HepG2 (cell line): ENCODE results near the gene FUT4. TPM values are rescaled to one million over a fixed set of nuclear protein-coding genes. Genes with fewer than 3 reads are reported as not detected.

ENCODE experiments used
- ATAC-seq: fragments of 200-7000 bp; cut with Tn5 transposase; 3 replicates; pipeline ENCODE4 v1.9.1; 2020; ENCODE audit warnings: mild to moderate bottlenecking, moderate library complexity
- BruUV-seq: library from RNA; stranded (reverse); fragments of 400-500 nt; replicated peaks from 2 replicates; lab custom pipeline; 2021; lab: Mats Ljungman, UMichigan
- CTCF ChIA-PET: fragments of 300-600 bp; formaldehyde crosslinking; extraction: SDS; loops from one replicate; lab custom pipeline; 2021; ENCODE audit warnings: low total read pairs, inconsistent platforms, low intra/inter-chr PET ratio; lab: Yijun Ruan, JAX
- POLR2A ChIA-PET: fragments of 350-600 bp; sonication (Branson Sonifier 250); formaldehyde crosslinking; loops from one replicate; lab custom pipeline; 2020; ENCODE audit warnings: antibody characterized with exemption, inconsistent platforms; lab: Yijun Ruan, JAX
- DNase-seq: peaks from one replicate; pipeline ENCODE4 v3.0.0-alpha.2; 2015; ENCODE audit warnings: low spot score
- FAIRE-seq: peaks from 3 replicates; lab custom pipeline; 2011; peaks lifted over from hg19 to GRCh38; lab: Jason Lieb, UNC
- H2AFZ ChIP-seq: one replicate; pipeline ENCODE4 v1.6.1; 2011; ENCODE audit warnings: low read length, inconsistent platforms
- H3K27ac ChIP-seq: fragments of 300-600 bp; 3 replicates; pipeline ENCODE4 v1.8.0; 2011; ENCODE audit warnings: mixed run types, mild to moderate bottlenecking, mixed read lengths, low read length, inconsistent platforms; ENCODE audit not compliant: insufficient read depth; ENCODE audit errors: extremely low read length
- H3K27me3 ChIP-seq, 2 experiments: fragments of 200-600 bp in 1 of 2; 2 replicates in 1 of 2; 3 replicates in 1 of 2; pipeline versions ENCODE4 v1.6.0 to v1.8.0; 2011; ENCODE audit warnings: low read length in 2 of 2, mild to moderate bottlenecking in 2 of 2, moderate library complexity in 2 of 2, inconsistent platforms in 1 of 2; ENCODE audit not compliant: insufficient read depth in 2 of 2, control insufficient read depth in 1 of 2
- H3K36me3 ChIP-seq, 2 experiments: fragments of 200-600 bp in 1 of 2; replicated peaks in 1 of 2; 2 replicates in 1 of 2; 3 replicates in 1 of 2; pipeline versions ENCODE4 v1.5.1 to v1.8.0; 2011; ENCODE audit warnings: low read length in 2 of 2, inconsistent platforms in 1 of 2; ENCODE audit not compliant: insufficient read depth in 2 of 2, control insufficient read depth in 1 of 2
- H3K4me1 ChIP-seq: 2 replicates; pipeline ENCODE4 v1.5.1; 2012; ENCODE audit warnings: low read length, inconsistent platforms; ENCODE audit not compliant: insufficient read depth
- H3K4me2 ChIP-seq: 2 replicates; pipeline ENCODE4 v1.6.0; 2011; ENCODE audit warnings: low read depth, low read length, inconsistent platforms
- H3K4me3 ChIP-seq, 3 experiments: fragments of 200-600 bp in 1 of 3; sonication (generic), shearing (Covaris generic) in 1 of 3; replicated peaks in 1 of 3; 2 replicates each; pipeline ENCODE4 v1.5.1; 2011 to 2016; ENCODE audit warnings: low read length in 3 of 3, inconsistent platforms in 2 of 3, low read depth in 2 of 3, mild to moderate bottlenecking in 2 of 3, control low read depth in 1 of 3, mixed read lengths in 1 of 3; ENCODE audit not compliant: insufficient read depth in 1 of 3
- H3K79me2 ChIP-seq: one replicate; pipeline ENCODE4 v1.6.1; 2011; ENCODE audit warnings: low read length, inconsistent platforms; ENCODE audit not compliant: insufficient read depth
- H3K9ac ChIP-seq: 2 replicates; pipeline ENCODE4 v1.6.0; 2011; ENCODE audit warnings: mild to moderate bottlenecking, low read depth, low read length, inconsistent platforms; ENCODE audit not compliant: insufficient read depth
- H3K9me3 ChIP-seq: 2 replicates; pipeline ENCODE4 v1.5.1; 2012; ENCODE audit warnings: mild to moderate bottlenecking, low read length
- H4K20me1 ChIP-seq: 2 replicates; pipeline ENCODE4 v1.6.0; 2011; ENCODE audit warnings: inconsistent platforms, mild to moderate bottlenecking, low read length, moderate library complexity; ENCODE audit not compliant: insufficient read depth
- MED13 ChIP-seq: sonication (generic); formaldehyde crosslinking; IDR thresholded peaks from 2 replicates; pipeline ENCODE4 v1.5.0; 2020; ENCODE audit warnings: missing genetic modification reagents
- MLLT10 ChIP-seq: sonication (generic); formaldehyde crosslinking; IDR thresholded peaks from 2 replicates; pipeline ENCODE4 v1.4.0; 2020; ENCODE audit warnings: missing genetic modification reagents
- MTF1 ChIP-seq: sonication (generic); formaldehyde crosslinking; IDR thresholded peaks from 2 replicates; pipeline ENCODE4 v1.5.0; 2020; ENCODE audit warnings: missing genetic modification reagents
- RXRB ChIP-seq: IDR thresholded peaks from 2 replicates; pipeline ENCODE4 v1.6.1; 2016; ENCODE audit warnings: borderline replicate concordance, missing genetic modification reagents, missing compliant biosample characterization
- THYN1 ChIP-seq: sonication (generic); formaldehyde crosslinking; IDR thresholded peaks from 2 replicates; pipeline ENCODE4 v1.8.1; 2023; ENCODE audit warnings: low read depth, mild to moderate bottlenecking, moderate library complexity, missing genetic modification reagents, borderline replicate concordance
- ZFP1 ChIP-seq: IDR thresholded peaks from 2 replicates; pipeline ENCODE4 v1.6.1; 2016
- ZNF615 ChIP-seq: sonication (generic); formaldehyde crosslinking; IDR thresholded peaks from 2 replicates; pipeline ENCODE4 v1.5.0; 2020; ENCODE audit warnings: mild to moderate bottlenecking, missing genetic modification reagents, borderline replicate concordance
- WGBS: methylation state at CpG from one replicate; pipeline ENCODE4 v1.1.6; 2017; ENCODE audit warnings: low lambda C conversion rate; 5-methylcytosine and 5-hydroxymethylcytosine counted together
- in situ Hi-C: cut with HindIII; loops from 2 replicates; pipeline ENCODE4 v1.10.0; 2017; ENCODE audit warnings: low pct_unique_long_range_greater_than_20kb; ENCODE audit not compliant: extremely low pct_ligation_motif_present
- intact Hi-C: fragments of 100-400 bp; cut with micrococcal nuclease; formaldehyde crosslinking; loops from one replicate; pipeline ENCODE4 v1.10.0; 2022; ENCODE audit not compliant: unreplicated experiment
- polyA plus RNA-seq, 8 experiments: library from polyadenylated mRNA; depleted of rRNA in 3 of 8; stranded (reverse) in 7 of 8; unstranded in 1 of 8; fragments of >200 nt; fragmentation: Illumina TruSeq in 4 of 8; extraction: Trizol in 4 of 8; gene quantifications; 2 replicates each; pipeline versions ENCODE4 v1.2.1 to v1.2.3, GENCODE V29; 2011 to 2016; ENCODE audit warnings: low read depth in 4 of 8, missing spikeins in 1 of 8, mixed read lengths in 1 of 8; ENCODE audit not compliant: insufficient read depth in 1 of 8
- total RNA-seq, 5 experiments: library from RNA; depleted of rRNA; stranded (reverse); fragments of >200 nt; fragmentation: Illumina TruSeq; extraction: Trizol; gene quantifications; 2 replicates each; pipeline ENCODE4 v1.2.3, GENCODE V29; 2016; ENCODE audit warnings: low read depth in 1 of 5
- TF ChIP-seq, protein P1 (sequence below): sonication (generic); formaldehyde crosslinking; IDR thresholded peaks from 2 replicates; pipeline ENCODE4 v1.5.1; 2020; ENCODE audit warnings: mild to moderate bottlenecking, missing genetic modification reagents, moderate library complexity
- TF ChIP-seq, protein P2 (sequence below): sonication (generic); formaldehyde crosslinking; IDR thresholded peaks from 2 replicates; pipeline ENCODE4 v1.4.0; 2020; ENCODE audit warnings: missing genetic modification reagents
- TF ChIP-seq, protein P3 (sequence below): sonication (generic); formaldehyde crosslinking; IDR thresholded peaks from 2 replicates; pipeline ENCODE4 v1.4.0; 2020; ENCODE audit warnings: mild to moderate bottlenecking, low read depth, missing genetic modification reagents

FUT4 gene
- total and polyA plus RNA-seq, 2 of the 13 experiments (the other 11 are each of a cell fraction or from before 2014, with no cell fraction given) = 0.28 to 0.60 TPM

DNA sequence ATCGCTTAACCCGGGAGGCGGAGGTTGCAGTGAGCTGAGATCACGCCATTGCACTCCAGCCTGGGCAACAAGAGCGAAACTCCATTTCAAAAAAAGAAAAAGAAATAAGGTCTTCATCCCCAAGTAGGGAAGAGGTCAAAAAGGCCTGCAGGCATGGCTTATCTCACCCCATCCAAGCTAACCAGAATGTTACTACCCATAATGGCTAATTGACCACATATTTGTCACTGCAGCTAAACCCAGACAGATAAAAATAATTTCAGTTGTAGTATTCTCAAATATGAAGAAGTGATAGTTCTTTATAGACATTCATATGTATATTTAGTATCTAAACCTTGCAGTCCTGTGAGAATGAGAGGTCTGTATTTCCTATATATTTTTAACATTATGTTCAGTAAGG is 41.3 kb downstream of the FUT4 start:
- 52% methylated on average over 5 of the region's 5 CpGs for WGBS
- Histone ChIP-seq H3K4me1 (no peaks in the 10 kb centered on the region), H3K36me3 (no peaks in the 10 kb centered on the region), H3K9me3 (no peaks in the 10 kb centered on the region), H2AFZ (no peak overlapping the region), H3K27ac (no peak overlapping the region), H3K9ac (no peak overlapping the region), H3K79me2 (no peaks in the 10 kb centered on the region), H3K4me3 (no peak overlapping the region), H4K20me1 (no peaks in the 10 kb centered on the region), H3K4me2 (no peak overlapping the region), H3K27me3 (peaks cover 0 to 7% of the 10 kb centered on the region in 2 experiments; a peak in 1 of 5 replicates)
- ChIA-PET CTCF (no interaction called here), POLR2A (no interaction called here)
- DNase-seq (no peak), ATAC-seq (no peak), FAIRE-seq (no peak)
- intact Hi-C loops (no loop called here), in situ Hi-C loops (no loop called here)
- TF ChIP-seq RXRB (CRISPR knock-in tag) (no peak), ZNF615 (CRISPR knock-in tag) (no peak), ZFP1 (CRISPR knock-in tag) (no peak), THYN1 (CRISPR knock-in tag) (no peak), MED13 (CRISPR knock-in tag) (no peak), MTF1 (CRISPR knock-in tag) (no peak), MLLT10 (CRISPR knock-in tag) (no peak)
- TF ChIP-seq, protein P1, sequence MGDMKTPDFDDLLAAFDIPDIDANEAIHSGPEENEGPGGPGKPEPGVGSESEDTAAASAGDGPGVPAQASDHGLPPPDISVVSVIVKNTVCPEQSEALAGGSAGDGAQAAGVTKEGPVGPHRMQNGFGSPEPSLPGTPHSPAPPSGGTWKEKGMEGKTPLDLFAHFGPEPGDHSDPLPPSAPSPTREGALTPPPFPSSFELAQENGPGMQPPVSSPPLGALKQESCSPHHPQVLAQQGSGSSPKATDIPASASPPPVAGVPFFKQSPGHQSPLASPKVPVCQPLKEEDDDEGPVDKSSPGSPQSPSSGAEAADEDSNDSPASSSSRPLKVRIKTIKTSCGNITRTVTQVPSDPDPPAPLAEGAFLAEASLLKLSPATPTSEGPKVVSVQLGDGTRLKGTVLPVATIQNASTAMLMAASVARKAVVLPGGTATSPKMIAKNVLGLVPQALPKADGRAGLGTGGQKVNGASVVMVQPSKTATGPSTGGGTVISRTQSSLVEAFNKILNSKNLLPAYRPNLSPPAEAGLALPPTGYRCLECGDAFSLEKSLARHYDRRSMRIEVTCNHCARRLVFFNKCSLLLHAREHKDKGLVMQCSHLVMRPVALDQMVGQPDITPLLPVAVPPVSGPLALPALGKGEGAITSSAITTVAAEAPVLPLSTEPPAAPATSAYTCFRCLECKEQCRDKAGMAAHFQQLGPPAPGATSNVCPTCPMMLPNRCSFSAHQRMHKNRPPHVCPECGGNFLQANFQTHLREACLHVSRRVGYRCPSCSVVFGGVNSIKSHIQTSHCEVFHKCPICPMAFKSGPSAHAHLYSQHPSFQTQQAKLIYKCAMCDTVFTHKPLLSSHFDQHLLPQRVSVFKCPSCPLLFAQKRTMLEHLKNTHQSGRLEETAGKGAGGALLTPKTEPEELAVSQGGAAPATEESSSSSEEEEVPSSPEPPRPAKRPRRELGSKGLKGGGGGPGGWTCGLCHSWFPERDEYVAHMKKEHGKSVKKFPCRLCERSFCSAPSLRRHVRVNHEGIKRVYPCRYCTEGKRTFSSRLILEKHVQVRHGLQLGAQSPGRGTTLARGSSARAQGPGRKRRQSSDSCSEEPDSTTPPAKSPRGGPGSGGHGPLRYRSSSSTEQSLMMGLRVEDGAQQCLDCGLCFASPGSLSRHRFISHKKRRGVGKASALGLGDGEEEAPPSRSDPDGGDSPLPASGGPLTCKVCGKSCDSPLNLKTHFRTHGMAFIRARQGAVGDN = no peak
- TF ChIP-seq, protein P2, sequence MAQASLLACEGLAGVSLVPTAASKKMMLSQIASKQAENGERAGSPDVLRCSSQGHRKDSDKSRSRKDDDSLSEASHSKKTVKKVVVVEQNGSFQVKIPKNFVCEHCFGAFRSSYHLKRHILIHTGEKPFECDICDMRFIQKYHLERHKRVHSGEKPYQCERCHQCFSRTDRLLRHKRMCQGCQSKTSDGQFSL (CRISPR knock-in tag) = no peak
- TF ChIP-seq, protein P3, sequence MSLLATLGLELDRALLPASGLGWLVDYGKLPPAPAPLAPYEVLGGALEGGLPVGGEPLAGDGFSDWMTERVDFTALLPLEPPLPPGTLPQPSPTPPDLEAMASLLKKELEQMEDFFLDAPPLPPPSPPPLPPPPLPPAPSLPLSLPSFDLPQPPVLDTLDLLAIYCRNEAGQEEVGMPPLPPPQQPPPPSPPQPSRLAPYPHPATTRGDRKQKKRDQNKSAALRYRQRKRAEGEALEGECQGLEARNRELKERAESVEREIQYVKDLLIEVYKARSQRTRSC (CRISPR knock-in tag) = no peak
- BruUV-seq = no TSS peak
